GM12892 (cell line): Measurements from ENCODE around the gene POFUT1.

Source experiments
- POLR2A ChIP-seq: IDR thresholded peaks from 2 replicates; pipeline ENCODE4 v1.6.1; 2011; ENCODE audit warnings: low read depth, low read length, control low read depth
- POLR2AphosphoS5 ChIP-seq: IDR thresholded peaks from 2 replicates; pipeline ENCODE4 v1.6.1; 2011; ENCODE audit warnings: low read depth, low read length, control low read depth
- TAF1 ChIP-seq: IDR thresholded peaks from 2 replicates; pipeline ENCODE4 v1.6.1; 2011; ENCODE audit warnings: low read depth, mild to moderate bottlenecking, control low read depth, low read length, borderline replicate concordance

GRCh38 chr20:32167552-32167951 lies 40.1 kb upstream of the POFUT1 start:
- TF ChIP-seq POLR2A: no peak
- no peak for TF ChIP-seq POLR2AphosphoS5
- TF ChIP-seq TAF1: no peak
